ENCODE results near the gene POU2F2. TPM values are rescaled to one million over a fixed set of nuclear protein-coding genes. Genes with fewer than 3 reads are reported as not detected.

Gene POU2F2
- total and polyA plus RNA-seq, 9 of the 15 experiments (the other 6 are each of a cell fraction or from before 2014, with no cell fraction given): 0.03 to 0.68 (median 0.14) TPM

DNA sequence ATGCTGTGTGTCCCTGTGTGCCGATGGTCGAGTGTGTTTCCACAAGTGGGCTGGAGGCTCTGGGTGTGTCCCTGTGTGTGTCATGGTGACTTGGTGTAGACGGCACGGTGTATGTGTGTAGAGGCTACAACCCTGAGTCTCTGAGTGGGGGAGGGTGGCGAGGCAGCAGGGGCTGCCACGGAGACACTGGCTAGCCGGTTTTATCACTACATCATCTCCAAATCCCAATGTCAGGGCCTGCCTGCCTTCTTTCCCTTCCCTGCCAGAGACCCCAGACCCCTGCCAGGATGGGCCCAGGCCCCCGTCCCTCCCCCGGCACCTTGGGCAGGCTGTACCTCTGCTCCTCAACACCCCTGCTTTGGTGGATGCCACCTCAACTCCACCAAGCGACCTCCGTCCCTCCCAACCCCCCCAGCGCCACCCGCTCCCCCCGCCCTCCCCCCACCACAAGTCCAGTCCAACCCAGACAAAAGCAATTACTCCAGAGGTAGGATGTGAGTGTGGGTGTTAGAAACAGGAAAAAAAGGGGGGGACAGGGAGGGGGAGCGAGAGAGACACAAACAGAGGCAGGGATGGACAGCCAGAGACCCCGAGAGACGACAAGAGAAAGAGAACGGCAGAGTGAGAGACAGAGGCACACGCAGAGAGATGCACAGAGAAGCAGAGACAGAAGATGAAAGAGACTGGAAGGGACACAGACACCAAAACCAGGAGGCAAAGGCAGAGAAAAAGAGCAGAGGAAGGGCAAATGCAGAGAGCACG, 21.6 kb upstream of the POU2F2 start:
- Histone ChIP-seq H3K27ac (ENCODE audit: extremely low read depth, low read depth, low read length) (no peak overlapping the region), H3K4me2 (ENCODE audit: insufficient read depth, low read length) (no peak overlapping the region), H4K20me1 (replicated peaks; ENCODE audit: control insufficient read depth, insufficient read depth, low read length) (peaks cover 19% of the 10 kb centered on the region), H2AFZ (ENCODE audit: low read depth, low read length) (no peak overlapping the region), H3K4me3 (no peak overlapping the region), H3K79me2 (ENCODE audit: control insufficient read depth, insufficient read depth, low read length) (no peaks in the 10 kb centered on the region), H3K4me1 (replicated peaks in 1 of 2; ENCODE audit: control insufficient read depth in 2 of 2, insufficient read depth in 2 of 2, low read length in 2 of 2) (no peaks in the 10 kb centered on the region; a peak in 1 of 5 replicates), H3K27me3 (ENCODE audit: control insufficient read depth in 2 of 2, insufficient read depth in 2 of 2, low read length in 2 of 2) (peaks cover 32 to 67% of the 10 kb centered on the region in 2 experiments), H3K9ac (ENCODE audit: insufficient read depth in 1 of 2, low read depth in 2 of 2, low read length in 2 of 2) (no peak overlapping the region), H3K9me1 (ENCODE audit: control insufficient read depth, insufficient read depth, low read length) (no peaks in the 10 kb centered on the region), H3K36me3 (ENCODE audit: control insufficient read depth, insufficient read depth, low read length) (no peaks in the 10 kb centered on the region), H3K9me3 (replicated peaks; ENCODE audit: control insufficient read depth, insufficient read depth, low read depth, low read length) (no peaks in the 10 kb centered on the region)
- 2% methylated on average over 14 of the region's 20 CpGs for WGBS (ENCODE audit: insufficient coverage, low coverage, missing lambda C conversion rate)
- in situ Hi-C loops (cut with MboI): no loop called here
- ATAC-seq: no peak
- no TSS peak for BruUV-seq (replicated peaks)
- intact Hi-C loops (cut with micrococcal nuclease): no loop called here
- CTCF ChIA-PET (ENCODE audit: low intra/inter-chr PET ratio): no interaction called here
- TF ChIP-seq, protein P1, sequence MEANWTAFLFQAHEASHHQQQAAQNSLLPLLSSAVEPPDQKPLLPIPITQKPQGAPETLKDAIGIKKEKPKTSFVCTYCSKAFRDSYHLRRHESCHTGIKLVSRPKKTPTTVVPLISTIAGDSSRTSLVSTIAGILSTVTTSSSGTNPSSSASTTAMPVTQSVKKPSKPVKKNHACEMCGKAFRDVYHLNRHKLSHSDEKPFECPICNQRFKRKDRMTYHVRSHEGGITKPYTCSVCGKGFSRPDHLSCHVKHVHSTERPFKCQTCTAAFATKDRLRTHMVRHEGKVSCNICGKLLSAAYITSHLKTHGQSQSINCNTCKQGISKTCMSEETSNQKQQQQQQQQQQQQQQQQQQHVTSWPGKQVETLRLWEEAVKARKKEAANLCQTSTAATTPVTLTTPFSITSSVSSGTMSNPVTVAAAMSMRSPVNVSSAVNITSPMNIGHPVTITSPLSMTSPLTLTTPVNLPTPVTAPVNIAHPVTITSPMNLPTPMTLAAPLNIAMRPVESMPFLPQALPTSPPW (CRISPR knock-in tag; IDR thresholded peaks at IDR 0.05): 0 out of 2 replicates have a peak, but pooled peaks have one; percentile 14
- TF ChIP-seq SRSF1 (IDR thresholded peaks at IDR 0.05; ENCODE audit: low read depth, low read length): no peak
- DNase-seq (ENCODE audit: extremely low read depth in 1 of 4, low spot score in 3 of 4): no peak
- no peak for FAIRE-seq
- POLR2A ChIA-PET: no interaction called here

All from K562 (cell line).